HepG2 (cell line): ENCODE measurements around the gene ADCY1. TPM values are rescaled to one million over a fixed set of nuclear protein-coding genes. Genes with fewer than 3 reads are reported as not detected.
A peak's percentile ranks its signal among the peaks of the same experiment; 100 is the strongest.

ENCODE experiments used
- FLYWCH1 ChIP-seq: sonication (generic); formaldehyde crosslinking; IDR thresholded peaks from 2 replicates; pipeline ENCODE4 v1.8.1; 2023; ENCODE audit warnings: mild to moderate bottlenecking, missing genetic modification reagents
- FOXK1 ChIP-seq: sonication (generic); formaldehyde crosslinking; IDR thresholded peaks from 2 replicates; pipeline ENCODE4 v1.4.0; 2020; ENCODE audit warnings: low read depth, missing genetic modification reagents, borderline replicate concordance
- FOXO1 ChIP-seq: sonication (generic); formaldehyde crosslinking; IDR thresholded peaks from 2 replicates; pipeline ENCODE4 v1.4.0; 2020; ENCODE audit warnings: missing genetic modification reagents
- GATA4 ChIP-seq: sonication (generic); IDR thresholded peaks from 2 replicates; pipeline ENCODE4 v1.6.1; 2016; ENCODE audit warnings: antibody characterized with exemption, low read depth, borderline replicate concordance
- RXRB ChIP-seq: IDR thresholded peaks from 2 replicates; pipeline ENCODE4 v1.6.1; 2016; ENCODE audit warnings: borderline replicate concordance, missing genetic modification reagents, missing compliant biosample characterization
- SMAD3 ChIP-seq: sonication (generic); formaldehyde crosslinking; IDR thresholded peaks from 2 replicates; pipeline ENCODE4 v1.4.0; 2020; ENCODE audit warnings: missing genetic modification reagents
- SRSF9 ChIP-seq: fragments of 200-400 bp; formaldehyde crosslinking; IDR thresholded peaks from 2 replicates; pipeline ENCODE4 v1.6.1; 2018; ENCODE audit warnings: borderline replicate concordance, mild to moderate bottlenecking, low read depth, low read length; ENCODE audit not compliant: insufficient read depth, poor library complexity, severe bottlenecking
- TEAD3 ChIP-seq: optimal IDR thresholded peaks from 2 replicates; pipeline ENCODE3; 2016; ENCODE audit warnings: borderline replicate concordance
- ZNF790 ChIP-seq: sonication (generic); formaldehyde crosslinking; IDR thresholded peaks from 2 replicates; pipeline ENCODE4 v1.8.0; 2022; ENCODE audit warnings: missing genetic modification reagents, mild to moderate bottlenecking, borderline replicate concordance
- polyA plus RNA-seq, 8 experiments: library from polyadenylated mRNA; depleted of rRNA in 3 of 8; stranded (reverse) in 7 of 8; unstranded in 1 of 8; fragments of >200 nt; fragmentation: Illumina TruSeq in 4 of 8; extraction: Trizol in 4 of 8; gene quantifications; 2 replicates each; pipeline versions ENCODE4 v1.2.1 to v1.2.3, GENCODE V29; 2011 to 2016; ENCODE audit warnings: low read depth in 4 of 8, missing spikeins in 1 of 8, mixed read lengths in 1 of 8; ENCODE audit not compliant: insufficient read depth in 1 of 8
- total RNA-seq, 5 experiments: library from RNA; depleted of rRNA; stranded (reverse); fragments of >200 nt; fragmentation: Illumina TruSeq; extraction: Trizol; gene quantifications; 2 replicates each; pipeline ENCODE4 v1.2.3, GENCODE V29; 2016; ENCODE audit warnings: low read depth in 1 of 5
- TF ChIP-seq, protein P1 (sequence below): sonication (generic); formaldehyde crosslinking; IDR thresholded peaks from 2 replicates; pipeline ENCODE4 v1.5.0; 2020; ENCODE audit warnings: mild to moderate bottlenecking, missing genetic modification reagents, moderate library complexity
- TF ChIP-seq, protein P2 (sequence below): sonication (generic); formaldehyde crosslinking; IDR thresholded peaks from 2 replicates; pipeline ENCODE4 v1.4.0; 2020; ENCODE audit warnings: missing genetic modification reagents, mild to moderate bottlenecking, borderline replicate concordance
- TF ChIP-seq, protein P3 (sequence below): sonication (generic); formaldehyde crosslinking; IDR thresholded peaks from 2 replicates; pipeline ENCODE4; 2020; ENCODE audit warnings: missing genetic modification reagents, mild to moderate bottlenecking, borderline replicate concordance
- TF ChIP-seq, protein P4 (sequence below): sonication (generic); formaldehyde crosslinking; IDR thresholded peaks from 2 replicates; pipeline ENCODE4 v1.4.0; 2020; ENCODE audit warnings: low read depth, mild to moderate bottlenecking, missing genetic modification reagents

The ADCY1 gene
- total and polyA plus RNA-seq, 2 of the 13 experiments (the other 11 are each of a cell fraction or from before 2014, with no cell fraction given), result 0.80 to 1.2 TPM

DNA sequence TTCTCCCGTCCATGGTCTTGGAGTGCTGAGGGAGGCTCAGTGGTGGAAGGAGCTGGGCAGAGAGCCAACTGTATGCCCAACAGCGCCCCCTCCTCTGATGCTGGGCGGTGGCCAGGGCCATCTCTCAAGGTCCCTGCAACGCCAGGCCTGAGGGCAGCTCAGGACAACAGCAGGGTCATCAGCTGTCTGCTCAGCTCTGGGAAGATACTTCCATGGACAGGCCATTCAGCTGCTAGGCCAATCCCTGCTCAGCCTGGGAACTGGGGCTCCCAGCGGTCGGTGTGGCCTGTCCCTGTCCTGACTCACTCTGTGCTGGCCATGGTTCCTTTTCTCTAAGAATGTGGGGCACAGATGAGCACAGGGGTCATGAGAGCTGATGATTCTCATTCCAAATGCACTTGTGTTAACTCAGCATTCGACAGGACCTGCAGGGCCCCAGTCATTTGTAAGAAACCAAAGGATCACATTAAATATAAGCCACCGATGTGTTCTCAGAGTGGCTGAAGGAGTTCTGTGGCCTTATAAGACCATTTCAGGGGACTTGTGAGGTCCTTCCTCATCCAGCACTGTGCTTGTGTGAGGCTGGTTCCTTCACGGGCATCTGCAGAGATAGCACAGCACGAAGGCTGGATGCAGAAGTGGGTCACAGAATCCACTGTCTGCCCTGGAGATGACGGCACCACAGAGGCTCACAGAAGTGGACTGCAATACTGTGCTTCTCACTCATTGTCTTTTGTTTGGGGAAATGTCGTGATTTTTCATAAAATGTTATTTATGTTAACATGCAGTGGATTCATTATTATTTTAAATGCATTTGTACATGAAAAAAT is 73.0 kb downstream of the ADCY1 start (continued):
- TF ChIP-seq, protein P1, sequence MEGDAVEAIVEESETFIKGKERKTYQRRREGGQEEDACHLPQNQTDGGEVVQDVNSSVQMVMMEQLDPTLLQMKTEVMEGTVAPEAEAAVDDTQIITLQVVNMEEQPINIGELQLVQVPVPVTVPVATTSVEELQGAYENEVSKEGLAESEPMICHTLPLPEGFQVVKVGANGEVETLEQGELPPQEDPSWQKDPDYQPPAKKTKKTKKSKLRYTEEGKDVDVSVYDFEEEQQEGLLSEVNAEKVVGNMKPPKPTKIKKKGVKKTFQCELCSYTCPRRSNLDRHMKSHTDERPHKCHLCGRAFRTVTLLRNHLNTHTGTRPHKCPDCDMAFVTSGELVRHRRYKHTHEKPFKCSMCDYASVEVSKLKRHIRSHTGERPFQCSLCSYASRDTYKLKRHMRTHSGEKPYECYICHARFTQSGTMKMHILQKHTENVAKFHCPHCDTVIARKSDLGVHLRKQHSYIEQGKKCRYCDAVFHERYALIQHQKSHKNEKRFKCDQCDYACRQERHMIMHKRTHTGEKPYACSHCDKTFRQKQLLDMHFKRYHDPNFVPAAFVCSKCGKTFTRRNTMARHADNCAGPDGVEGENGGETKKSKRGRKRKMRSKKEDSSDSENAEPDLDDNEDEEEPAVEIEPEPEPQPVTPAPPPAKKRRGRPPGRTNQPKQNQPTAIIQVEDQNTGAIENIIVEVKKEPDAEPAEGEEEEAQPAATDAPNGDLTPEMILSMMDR (CRISPR knock-in tag), result peak; percentile 49
- TF ChIP-seq ZNF790 (no peak), FOXO1 (CRISPR knock-in tag) (no peak), FLYWCH1 (CRISPR knock-in tag) (no peak), RXRB (peak; percentile 61), FOXK1 (CRISPR knock-in tag) (no peak), GATA4 (no peak), TEAD3 (no peak), SMAD3 (CRISPR knock-in tag) (no peak), SRSF9 (no peak)
- TF ChIP-seq, protein P2, sequence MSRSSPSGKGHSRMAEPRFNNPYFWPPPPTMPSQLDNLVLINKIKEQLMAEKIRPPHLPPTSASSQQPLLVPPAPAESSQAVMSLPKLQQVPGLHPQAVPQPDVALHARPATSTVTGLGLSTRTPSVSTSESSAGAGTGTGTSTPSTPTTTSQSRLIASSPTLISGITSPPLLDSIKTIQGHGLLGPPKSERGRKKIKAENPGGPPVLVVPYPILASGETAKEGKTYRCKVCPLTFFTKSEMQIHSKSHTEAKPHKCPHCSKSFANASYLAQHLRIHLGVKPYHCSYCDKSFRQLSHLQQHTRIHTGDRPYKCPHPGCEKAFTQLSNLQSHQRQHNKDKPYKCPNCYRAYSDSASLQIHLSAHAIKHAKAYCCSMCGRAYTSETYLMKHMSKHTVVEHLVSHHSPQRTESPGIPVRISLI (CRISPR knock-in tag), result no peak
- TF ChIP-seq, protein P3, sequence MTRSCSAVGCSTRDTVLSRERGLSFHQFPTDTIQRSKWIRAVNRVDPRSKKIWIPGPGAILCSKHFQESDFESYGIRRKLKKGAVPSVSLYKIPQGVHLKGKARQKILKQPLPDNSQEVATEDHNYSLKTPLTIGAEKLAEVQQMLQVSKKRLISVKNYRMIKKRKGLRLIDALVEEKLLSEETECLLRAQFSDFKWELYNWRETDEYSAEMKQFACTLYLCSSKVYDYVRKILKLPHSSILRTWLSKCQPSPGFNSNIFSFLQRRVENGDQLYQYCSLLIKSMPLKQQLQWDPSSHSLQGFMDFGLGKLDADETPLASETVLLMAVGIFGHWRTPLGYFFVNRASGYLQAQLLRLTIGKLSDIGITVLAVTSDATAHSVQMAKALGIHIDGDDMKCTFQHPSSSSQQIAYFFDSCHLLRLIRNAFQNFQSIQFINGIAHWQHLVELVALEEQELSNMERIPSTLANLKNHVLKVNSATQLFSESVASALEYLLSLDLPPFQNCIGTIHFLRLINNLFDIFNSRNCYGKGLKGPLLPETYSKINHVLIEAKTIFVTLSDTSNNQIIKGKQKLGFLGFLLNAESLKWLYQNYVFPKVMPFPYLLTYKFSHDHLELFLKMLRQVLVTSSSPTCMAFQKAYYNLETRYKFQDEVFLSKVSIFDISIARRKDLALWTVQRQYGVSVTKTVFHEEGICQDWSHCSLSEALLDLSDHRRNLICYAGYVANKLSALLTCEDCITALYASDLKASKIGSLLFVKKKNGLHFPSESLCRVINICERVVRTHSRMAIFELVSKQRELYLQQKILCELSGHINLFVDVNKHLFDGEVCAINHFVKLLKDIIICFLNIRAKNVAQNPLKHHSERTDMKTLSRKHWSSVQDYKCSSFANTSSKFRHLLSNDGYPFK, result no peak
- TF ChIP-seq, protein P4, sequence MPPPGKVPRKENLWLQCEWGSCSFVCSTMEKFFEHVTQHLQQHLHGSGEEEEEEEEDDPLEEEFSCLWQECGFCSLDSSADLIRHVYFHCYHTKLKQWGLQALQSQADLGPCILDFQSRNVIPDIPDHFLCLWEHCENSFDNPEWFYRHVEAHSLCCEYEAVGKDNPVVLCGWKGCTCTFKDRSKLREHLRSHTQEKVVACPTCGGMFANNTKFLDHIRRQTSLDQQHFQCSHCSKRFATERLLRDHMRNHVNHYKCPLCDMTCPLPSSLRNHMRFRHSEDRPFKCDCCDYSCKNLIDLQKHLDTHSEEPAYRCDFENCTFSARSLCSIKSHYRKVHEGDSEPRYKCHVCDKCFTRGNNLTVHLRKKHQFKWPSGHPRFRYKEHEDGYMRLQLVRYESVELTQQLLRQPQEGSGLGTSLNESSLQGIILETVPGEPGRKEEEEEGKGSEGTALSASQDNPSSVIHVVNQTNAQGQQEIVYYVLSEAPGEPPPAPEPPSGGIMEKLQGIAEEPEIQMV, result no peak
- TF ChIP-seq, all 625 proteins: peak for 6
